Adrenal gland (tissue), 12 donors: ENCODE data around the gene CIB1. TPM values are rescaled to one million over a fixed set of nuclear protein-coding genes. Genes with fewer than 3 reads are reported as not detected.
A peak's percentile ranks its signal among the peaks of the same experiment; 100 is the strongest.

Source experiments
- DNase-seq, 7 donors: peaks; one replicate each; pipeline ENCODE4 v3.0.0-alpha.2; 2019 to 2020
- H3K27ac ChIP-seq, 5 donors: fragments of 200-600 bp; sonication (generic) in 4 of 5; 1 replicate in 3 of 5; 2 replicates in 2 of 5; pipeline versions ENCODE4 v1.5.1 to v1.8.0; 2016 to 2020; ENCODE audit warnings: mild to moderate bottlenecking in 1 of 5
- H3K27me3 ChIP-seq: fragments of 200-600 bp; 2 replicates; pipeline ENCODE4 v1.8.0; 2021
- H3K36me3 ChIP-seq, 2 donors: fragments of 200-600 bp; replicated peaks in 1 of 2; 1 replicate in 1 of 2; 2 replicates in 1 of 2; pipeline versions ENCODE4 v1.5.1 to v1.8.0; 2018 to 2022
- H3K4me1 ChIP-seq, 2 donors: fragments of 200-600 bp; replicated peaks in 1 of 2; 1 replicate in 1 of 2; 2 replicates in 1 of 2; pipeline versions ENCODE4 v1.5.1 to v1.8.0; 2018 to 2021
- H3K4me3 ChIP-seq, 4 donors: fragments of 200-600 bp; sonication (generic) in 3 of 4; one replicate each; pipeline ENCODE4 v1.5.1; 2016 to 2018
- H3K9me3 ChIP-seq, 3 donors: fragments of 200-600 bp; sonication (generic) in 1 of 3; replicated peaks in 1 of 3; 1 replicate in 2 of 3; 2 replicates in 1 of 3; pipeline versions ENCODE4 v1.5.1 to v1.8.0; 2016 to 2021
- CTCF ChIP-seq, 6 experiments: fragments of 450-650 bp in 4 of 6; fragments of 200-600 bp in 2 of 6; sonication (generic) in 1 of 6; IDR thresholded peaks; 1 replicate in 5 of 6; 2 replicates in 1 of 6; pipeline versions ENCODE4 v1.5.1 to v1.8.0; 2016 to 2021; ENCODE audit warnings: antibody characterized with exemption in 6 of 6, mild to moderate bottlenecking in 2 of 6, moderate library complexity in 1 of 6
- POLR2A ChIP-seq, 2 donors: fragments of 450-650 bp; IDR thresholded peaks; one replicate each; pipeline ENCODE4 v1.6.1; 2017; ENCODE audit warnings: antibody characterized with exemption in 2 of 2, mild to moderate bottlenecking in 2 of 2, moderate library complexity in 1 of 2
- WGBS, 4 donors: extraction: QIAGEN DNeasy Blood & Tissue Kit in 2 of 4; methylation state at CpG; one replicate each; pipeline versions ENCODE4 v1.1.5 to v1.1.7; 2013 to 2017; 5-methylcytosine and 5-hydroxymethylcytosine counted together
- intact Hi-C, 2 donors: fragments of 100-400 bp; cut with DNase I; formaldehyde crosslinking; loops; one replicate each; pipeline versions ENCODE4 v1.14.1 to v1.15.0; 2022 to 2023
- polyA plus RNA-seq, 3 donors: library from polyadenylated mRNA; stranded (reverse); fragments of 200-250 nt in 2 of 3; fragments of 350-450 nt in 1 of 3; fragmentation: Illumina TruSeq in 1 of 3; extraction: RNeasy Lipid Tissue Mini Kit (QIAGEN cat#74804) in 1 of 3; gene quantifications; one replicate each; pipeline ENCODE4 v1.2.3, GENCODE V29; 2013 to 2014
- total RNA-seq, 9 donors: library from RNA; depleted of rRNA in 4 of 9; stranded (reverse); fragments of >200 nt in 4 of 9; fragments of 120-200 nt in 1 of 9; fragmentation: NEBNext Ultra II Directional in 1 of 9; extraction: Animal tissue kit (Norgen Biotek cat#: 25700) in 1 of 9; gene quantifications; one replicate each; pipeline versions ENCODE4 v1.1.0 to v1.2.4, GENCODE V29; 2013 to 2023
- donor health status: healthy with polysubstance abuse.
- donor health status: Bipolar disorder and iron deficiency.
- donor health status: DM: yes; HTN: yes; CAD: no.
- donor health status: DM: no; HTN: no; CAD: no.
- donor health status: DM: no; HTN: no; CAD: no.
- donor health status: DM: yes; HTN: yes; CAD: no.

CIB1 gene
- total and polyA plus RNA-seq, 12 donors: 38.8 to 259 (median 135) TPM

- WGBS, 4 donors: 32 to 63% (median 51%) methylated on average over 17 to 27 of the region's 27 CpGs
- peaks cover 41 to 53% of the 10 kb centered on the region in 2 donors for H3K4me1 ChIP-seq
- DNase-seq: peak in 6 of 7 donors; percentile 75 to 81 (median 78)
- TF ChIP-seq CTCF (IDR thresholded peaks at IDR 0.05) (no peak), POLR2A (IDR thresholded peaks at IDR 0.05) (peak in 1 of 2 donors; percentile 57)
- no peaks in the 10 kb centered on the region for H3K9me3 ChIP-seq
- H3K27ac ChIP-seq: peak overlapping the region; percentile 86 to 97 (median 90)
- H3K36me3 ChIP-seq: peaks cover 0 to 43% of the 10 kb centered on the region in 2 donors
- H3K4me3 ChIP-seq: no peak overlapping the region
- intact Hi-C loops: no loop called here
- H3K27me3 ChIP-seq: no peaks in the 10 kb centered on the region
These were observed 2.4 kb downstream of the CIB1 start for GRCh38 chr15:90231028-90232017.

- Histone ChIP-seq H3K27me3 (no peaks in the 10 kb centered on the region), H3K36me3 (peaks cover 0 to 51% of the 10 kb centered on the region in 2 donors), H3K4me3 (no peak overlapping the region), H3K27ac (peak overlapping the region; percentile 86 to 97 (median 90)), H3K4me1 (peaks cover 41 to 53% of the 10 kb centered on the region in 2 donors), H3K9me3 (no peaks in the 10 kb centered on the region)
- no peak for DNase-seq
- intact Hi-C loops: no loop called here
- WGBS, 4 donors: 53 to 83% (median 55%) methylated on average over 2 to 8 of the region's 8 CpGs
- TF ChIP-seq POLR2A (IDR thresholded peaks at IDR 0.05) (no peak), CTCF (IDR thresholded peaks at IDR 0.05) (no peak)
These were observed 3.1 kb downstream of the CIB1 start for GRCh38 chr15:90230610-90231009.

- intact Hi-C loops: no loop called here
- Histone ChIP-seq H3K9me3 (no peaks in the 10 kb centered on the region), H3K4me1 (peaks cover 40 to 51% of the 10 kb centered on the region in 2 donors), H3K27ac (peak overlapping the region; percentile 86 to 97 (median 90)), H3K27me3 (no peaks in the 10 kb centered on the region), H3K36me3 (peaks cover 0 to 56% of the 10 kb centered on the region in 2 donors), H3K4me3 (no peak overlapping the region)
- no peak for TF ChIP-seq CTCF (IDR thresholded peaks at IDR 0.05)
- TF ChIP-seq POLR2A (IDR thresholded peaks at IDR 0.05): peak in 1 of 2 donors; percentile 59
- WGBS, 4 donors: 35 to 46% (median 43%) methylated on average over 10 to 12 of the region's 12 CpGs
- peak; percentile 82 to 95 (median 92) for DNase-seq
These were observed 3.7 kb downstream of the CIB1 start for GRCh38 chr15:90230071-90230494.

GRCh38 chr15:90228960-90229359 lies 4.8 kb downstream of the CIB1 start:
- H3K4me3 ChIP-seq: no peak overlapping the region
- H3K27ac ChIP-seq: peak overlapping the region in 2 of 5 donors; percentile 20 to 97
- peaks cover 0 to 67% of the 10 kb centered on the region in 2 donors for H3K36me3 ChIP-seq
- H3K27me3 ChIP-seq: no peaks in the 10 kb centered on the region
- peaks cover 30 to 42% of the 10 kb centered on the region in 2 donors for H3K4me1 ChIP-seq
- TF ChIP-seq CTCF (IDR thresholded peaks at IDR 0.05) (no peak), POLR2A (IDR thresholded peaks at IDR 0.05) (no peak)
- WGBS, 4 donors: 83 to 90% (median 86%) methylated on average over 10 to 15 of the region's 15 CpGs
- no peaks in the 10 kb centered on the region for H3K9me3 ChIP-seq
- intact Hi-C loops: no loop called here
- no peak for DNase-seq
